GM23248 (cell line): ENCODE data around the gene FAM174C. TPM values are rescaled to one million over a fixed set of nuclear protein-coding genes. Genes with fewer than 3 reads are reported as not detected.
"Not testable (repeated sequence)": the region's sequence is repeated elsewhere in the genome, so short reads cannot be mapped to it uniquely, and the experiment has no call there.

Experiments
- DNase-seq: peaks from one replicate; pipeline ENCODE4 v3.0.0-alpha.2; 2015
- H2AFZ ChIP-seq: fragments of 200-600 bp; sonication (generic); 2 replicates; pipeline ENCODE4 v1.6.1; 2016; ENCODE audit warnings: antibody characterized with exemption
- H3F3A ChIP-seq: fragments of 200-600 bp; sonication (generic); 2 replicates; pipeline ENCODE4 v1.6.1; 2016; ENCODE audit warnings: mild to moderate bottlenecking, antibody characterized with exemption, mixed run types; ENCODE audit not compliant: insufficient read depth
- H3K27ac ChIP-seq: fragments of 200-600 bp; sonication (generic); 2 replicates; pipeline ENCODE4 v1.5.1; 2016; ENCODE audit warnings: mild to moderate bottlenecking
- H3K27me3 ChIP-seq: fragments of 200-600 bp; sonication (generic); replicated peaks from 2 replicates; pipeline ENCODE4 v1.6.1; 2016; ENCODE audit warnings: mild to moderate bottlenecking; ENCODE audit not compliant: insufficient read depth
- H3K36me3 ChIP-seq: fragments of 200-600 bp; sonication (generic); 2 replicates; pipeline ENCODE4 v1.6.1; 2016; ENCODE audit warnings: low read depth, mild to moderate bottlenecking
- H3K4me1 ChIP-seq: fragments of 200-600 bp; sonication (generic); 2 replicates; pipeline ENCODE4 v1.6.1; 2016; ENCODE audit warnings: mild to moderate bottlenecking; ENCODE audit not compliant: insufficient read depth
- H3K4me2 ChIP-seq: fragments of 200-600 bp; sonication (generic); one replicate; pipeline ENCODE4 v1.6.1; 2016; ENCODE audit warnings: mild to moderate bottlenecking; ENCODE audit not compliant: unreplicated experiment
- H3K4me3 ChIP-seq: fragments of 200-600 bp; sonication (generic); 2 replicates; pipeline ENCODE4 v1.5.1; 2016; ENCODE audit warnings: mild to moderate bottlenecking
- H3K79me2 ChIP-seq: fragments of 200-600 bp; sonication (generic); 2 replicates; pipeline ENCODE4 v1.6.1; 2016; ENCODE audit warnings: mild to moderate bottlenecking; ENCODE audit not compliant: insufficient read depth
- H3K9ac ChIP-seq: fragments of 200-600 bp; sonication (generic); 2 replicates; pipeline ENCODE4 v1.6.1; 2016; ENCODE audit warnings: mild to moderate bottlenecking
- H3K9me2 ChIP-seq: fragments of 200-600 bp; sonication (generic); 2 replicates; pipeline ENCODE4 v1.6.1; 2016; ENCODE audit warnings: mixed run types, mild to moderate bottlenecking, moderate library complexity; ENCODE audit not compliant: insufficient read depth
- H3K9me3 ChIP-seq: fragments of 200-600 bp; sonication (generic); one replicate; pipeline ENCODE4 v1.6.1; 2017; ENCODE audit warnings: low read depth
- H4K20me1 ChIP-seq: fragments of 200-600 bp; sonication (generic); 2 replicates; pipeline ENCODE4 v1.6.0; 2016; ENCODE audit not compliant: insufficient read depth
- EZH2 ChIP-seq: fragments of 200-600 bp; sonication (generic); IDR thresholded peaks from 2 replicates; pipeline ENCODE4 v1.6.1; 2018; ENCODE audit warnings: antibody characterized with exemption, mild to moderate bottlenecking; ENCODE audit not compliant: insufficient read depth, poor library complexity, severe bottlenecking
- EZH2phosphoT487 ChIP-seq: fragments of 200-600 bp; sonication (generic); IDR thresholded peaks from 2 replicates; pipeline ENCODE4 v1.6.1; 2018; ENCODE audit warnings: antibody characterized with exemption, moderate library complexity, mild to moderate bottlenecking, low read depth; ENCODE audit not compliant: insufficient read depth
- WGBS, 2 experiments: methylation state at CpG; one replicate each; pipeline ENCODE4 v1.1.6; 2015 to 2017; ENCODE audit warnings: low lambda C conversion rate in 2 of 2, low coverage in 1 of 2; ENCODE audit errors: missing lambda C conversion rate in 2 of 2; 5-methylcytosine and 5-hydroxymethylcytosine counted together
- in situ Hi-C: fragments of 300-500 bp; cut with MboI; formaldehyde crosslinking; loops from 2 replicates; pipeline ENCODE4 v1.15.0; 2020
- polyA plus RNA-seq: library from polyadenylated mRNA; unstranded; fragments of >200 nt; fragmentation: Nextera tagmentation; extraction: Ambion mirVana; gene quantifications from 2 replicates; pipeline ENCODE4 v1.2.1, GENCODE V29; 2016
- total RNA-seq: library from RNA; depleted of rRNA; stranded (reverse); fragments of >200 nt; shearing (Covaris generic); gene quantifications from 2 replicates; pipeline ENCODE4 v1.2.3, GENCODE V29; 2014

Gene FAM174C
- total and polyA plus RNA-seq, 2 experiments from 2014 or later, result 81.6 to 84.5 TPM

DNA sequence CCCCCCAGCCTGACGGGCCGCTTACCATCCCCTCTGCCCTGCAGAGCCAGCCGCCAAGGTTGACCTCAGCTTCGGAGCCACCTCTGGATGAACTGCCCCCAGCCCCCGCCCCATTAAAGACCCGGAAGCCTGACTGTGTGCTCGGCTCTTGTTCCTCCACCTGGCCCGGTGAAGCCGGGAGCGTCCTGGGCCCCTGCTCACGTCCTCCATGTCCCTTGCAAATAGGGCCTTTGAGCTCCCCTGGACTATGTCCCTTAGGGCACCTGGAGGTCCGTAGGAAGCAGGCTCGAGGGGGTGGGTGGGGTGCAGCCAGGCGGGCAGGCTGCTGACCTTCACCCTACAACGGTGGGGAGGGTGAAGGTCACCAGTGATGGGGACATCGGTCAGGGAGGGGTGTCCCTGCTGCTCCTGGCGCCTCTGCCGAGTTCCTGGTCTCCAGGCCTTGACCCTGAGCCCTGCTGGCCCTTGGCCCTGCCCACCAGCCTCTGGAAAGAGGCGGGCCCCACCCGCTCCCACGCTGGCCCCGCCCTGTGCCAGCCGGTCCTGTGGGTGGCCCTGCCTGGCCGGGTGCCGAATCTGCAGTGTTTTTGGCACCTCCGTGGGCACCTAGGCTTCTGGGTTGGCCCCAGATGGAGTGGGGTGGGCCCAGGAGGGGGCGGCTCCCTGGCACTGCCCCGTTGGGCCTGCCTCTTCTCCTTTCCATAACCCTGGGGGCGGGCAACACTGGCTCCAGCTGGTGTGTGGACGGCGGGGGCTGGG lies 30.5 kb upstream of the FAM174C start:
- Histone ChIP-seq H3K79me2 (peaks cover 33% of the 10 kb centered on the region), H2AFZ (no peak overlapping the region), H3K27me3 (no peaks in the 10 kb centered on the region), H3K9me3 (no peaks in the 10 kb centered on the region), H3K4me3 (peak overlapping the region; percentile 59), H3K9ac (peak overlapping the region; percentile 70), H3K4me2 (peak overlapping the region; percentile 77), H3K36me3 (peaks cover 1% of the 10 kb centered on the region; the same call in 1 of the 2 replicates), H3K27ac (peak overlapping the region; percentile 67), H3F3A (peaks cover 18% of the 10 kb centered on the region), H4K20me1 (no peaks in the 10 kb centered on the region), H3K4me1 (peaks cover 37% of the 10 kb centered on the region), H3K9me2 (no peaks in the 10 kb centered on the region)
- WGBS, 2 experiments, result 13% methylated on average over 20 to 30 of the region's 31 CpGs
- TF ChIP-seq EZH2 (no peak), EZH2phosphoT487 (no peak)
- in situ Hi-C loops, result no loop called here
- DNase-seq, result peak; percentile 65

DNA sequence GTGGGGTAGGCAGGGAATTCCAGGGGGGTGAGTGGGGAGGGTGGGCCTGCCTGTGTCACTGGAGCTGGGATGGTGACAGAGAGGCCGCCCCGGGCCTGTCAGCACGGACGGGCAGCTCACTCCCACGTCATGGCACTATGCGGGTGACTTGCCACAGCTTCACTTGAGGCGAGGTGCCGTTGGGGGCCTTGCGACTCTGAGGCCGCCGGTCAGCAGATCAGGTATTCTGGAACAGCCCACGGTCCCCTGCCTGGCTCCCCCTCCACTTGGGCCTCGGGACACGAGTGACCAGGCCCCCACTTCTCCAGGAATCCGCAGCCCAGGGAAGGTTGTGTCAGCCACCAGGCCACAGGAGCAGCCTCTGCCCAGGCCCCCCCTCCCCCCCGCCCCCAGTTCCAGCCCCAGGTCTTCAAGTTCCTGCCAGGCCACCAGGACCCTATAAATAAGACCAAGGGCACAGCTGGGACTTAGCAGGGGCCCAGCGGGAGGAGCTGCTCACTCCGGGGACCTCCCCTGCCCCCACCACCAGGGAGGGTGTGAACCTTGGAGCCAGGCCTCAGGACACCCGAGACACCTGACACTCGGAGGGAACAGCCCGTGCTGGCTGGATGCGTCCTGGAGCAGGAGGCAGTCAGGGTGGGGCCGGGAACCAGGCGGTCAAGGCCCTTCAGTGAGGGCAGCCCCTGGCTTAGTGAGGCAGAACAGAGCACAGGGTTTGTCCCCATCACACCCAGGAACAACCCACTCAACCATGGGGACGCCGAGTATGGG lies 29.7 kb upstream of the FAM174C start:
- H3K9me2 ChIP-seq, result no peaks in the 10 kb centered on the region
- H2AFZ ChIP-seq, result no peak overlapping the region
- peak overlapping the region; percentile 67 for H3K27ac ChIP-seq
- H3K4me2 ChIP-seq, result no peak overlapping the region
- no peak for DNase-seq
- in situ Hi-C loops, result no loop called here
- no peaks in the 10 kb centered on the region for H4K20me1 ChIP-seq
- peaks cover 3% of the 10 kb centered on the region; the same call in 1 of the 2 replicates for H3K36me3 ChIP-seq
- TF ChIP-seq EZH2phosphoT487 (no peak), EZH2 (no peak)
- H3F3A ChIP-seq, result peaks cover 18% of the 10 kb centered on the region
- H3K9ac ChIP-seq, result peak overlapping the region; percentile 70
- H3K4me3 ChIP-seq, result no peak overlapping the region
- WGBS, 2 experiments, result 52 to 57% methylated on average over 20 to 21 of the region's 26 CpGs
- H3K9me3 ChIP-seq, result no peaks in the 10 kb centered on the region
- H3K79me2 ChIP-seq, result peaks cover 36% of the 10 kb centered on the region
- peaks cover 37% of the 10 kb centered on the region for H3K4me1 ChIP-seq
- H3K27me3 ChIP-seq, result no peaks in the 10 kb centered on the region

DNA sequence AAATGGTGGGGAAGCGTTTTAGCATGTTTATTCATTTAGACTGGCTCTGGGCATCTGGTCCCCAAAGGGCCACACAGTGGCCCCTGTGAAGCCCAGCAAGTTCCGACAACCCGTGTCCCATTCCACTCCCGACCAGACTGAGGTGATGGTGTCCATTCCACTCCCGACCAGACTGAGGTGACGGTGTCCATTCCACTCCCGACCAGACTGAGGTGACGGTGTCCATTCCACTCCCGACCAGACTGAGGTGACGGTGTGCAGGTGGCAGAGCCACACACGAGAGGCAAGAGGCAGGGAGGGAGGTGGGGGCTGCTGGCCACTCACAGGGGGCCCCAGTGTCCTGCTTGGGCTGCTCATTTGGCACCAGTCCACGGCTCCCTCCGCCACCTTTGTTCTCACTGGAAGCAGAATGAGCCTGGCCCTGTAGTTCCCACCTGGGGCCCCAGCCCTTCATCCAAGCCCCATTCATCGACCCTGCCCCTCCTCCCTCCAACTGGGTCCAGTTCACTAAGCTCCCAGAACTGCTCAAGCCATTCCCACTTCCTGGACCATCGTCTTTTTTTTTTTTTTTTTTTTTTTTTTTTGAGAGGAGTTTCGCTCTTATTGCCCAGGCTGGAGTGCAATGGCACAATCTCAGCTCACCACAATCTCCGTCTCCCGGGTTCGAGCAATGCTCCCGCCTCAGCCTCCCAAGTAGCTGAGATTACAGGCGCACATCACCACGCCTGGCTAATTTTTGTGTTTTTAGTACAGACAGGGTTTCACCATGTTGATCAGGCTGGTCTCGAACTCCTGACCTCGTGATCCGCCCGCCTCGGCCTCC lies 28.9 kb upstream of the FAM174C start:
- H3K4me3 ChIP-seq, H3K27ac ChIP-seq, H4K20me1 ChIP-seq, DNase-seq, H3K36me3 ChIP-seq, H3K27me3 ChIP-seq, H3K9me2 ChIP-seq, H3K9me3 ChIP-seq, H3K4me2 ChIP-seq, in situ Hi-C loops, H3K9ac ChIP-seq, H2AFZ ChIP-seq: not testable (repeated sequence)
- Histone ChIP-seq H3F3A (peaks cover 18% of the 10 kb centered on the region), H3K4me1 (peaks cover 29% of the 10 kb centered on the region), H3K79me2 (peaks cover 41% of the 10 kb centered on the region)
- WGBS, 2 experiments, result 85 to 86% methylated on average over 22 to 25 of the region's 27 CpGs

GRCh38 chr19:1247748-1248138 lies 27.6 kb upstream of the FAM174C start:
- 71 to 75% methylated on average over 6 to 8 of the region's 8 CpGs for WGBS, 2 experiments
- H3K36me3 ChIP-seq, result peaks cover 8% of the 10 kb centered on the region; the same call in 1 of the 2 replicates
- H3K9me2 ChIP-seq, result no peaks in the 10 kb centered on the region
- peak overlapping the region; percentile 88 for H3K4me3 ChIP-seq
- peaks cover 18% of the 10 kb centered on the region for H3F3A ChIP-seq
- H2AFZ ChIP-seq, result no peak overlapping the region
- in situ Hi-C loops, result no loop called here
- H3K27ac ChIP-seq, result peak overlapping the region; percentile 98
- H3K9ac ChIP-seq, result peak overlapping the region; percentile 99
- DNase-seq, result no peak
- H4K20me1 ChIP-seq, result no peaks in the 10 kb centered on the region
- H3K79me2 ChIP-seq, result peaks cover 38% of the 10 kb centered on the region
- no peaks in the 10 kb centered on the region for H3K9me3 ChIP-seq
- peak overlapping the region; percentile 60 for H3K4me2 ChIP-seq
- H3K27me3 ChIP-seq, result no peaks in the 10 kb centered on the region
- TF ChIP-seq EZH2 (no peak), EZH2phosphoT487 (no peak)
- H3K4me1 ChIP-seq, result peaks cover 26% of the 10 kb centered on the region
